GM15510 (cell line): ENCODE data around the gene TP53BP2.

Experiments used
- POLR2A ChIP-seq: IDR thresholded peaks from 3 replicates; pipeline ENCODE4 v1.6.1; 2011; ENCODE audit warnings: borderline replicate concordance; ENCODE audit not compliant: insufficient read length; ENCODE audit errors: extremely low read depth

The TP53BP2 gene

GRCh38 chr1:223732993-223733798 is 112.6 kb downstream of the TP53BP2 start:
- TF ChIP-seq POLR2A: no peak

DNA sequence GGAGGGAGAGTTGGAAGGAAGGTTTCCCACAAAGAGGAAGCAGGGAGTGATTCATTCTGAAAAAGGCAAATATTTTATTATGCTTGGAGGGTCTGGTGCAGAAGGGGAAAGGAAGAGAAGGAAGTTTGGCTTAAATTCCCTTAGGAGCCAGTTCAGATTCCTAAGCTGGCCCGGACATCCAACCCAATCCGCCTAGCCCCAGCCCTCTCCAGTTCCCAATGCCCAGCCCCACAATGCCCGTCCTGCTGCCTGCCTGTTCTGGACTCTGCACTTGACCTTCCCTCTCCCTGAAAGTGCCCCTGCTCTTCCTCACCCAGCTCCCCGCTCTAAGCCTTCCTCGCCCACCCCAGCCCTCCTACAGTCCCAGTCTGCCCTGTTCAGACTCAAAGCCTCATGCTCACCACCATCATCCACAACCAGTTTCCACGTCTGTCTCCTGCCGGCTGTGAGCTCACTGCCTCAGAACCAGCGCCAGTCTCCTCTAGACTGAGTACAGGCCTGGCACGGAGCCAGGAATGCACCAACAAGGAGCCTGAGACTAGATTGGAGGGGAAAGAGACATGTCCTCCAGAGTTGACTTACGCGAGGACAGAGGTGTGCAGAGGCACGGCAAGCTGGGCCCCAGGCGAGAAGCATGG is 114.5 kb downstream of the TP53BP2 start:
- no peak for TF ChIP-seq POLR2A

DNA sequence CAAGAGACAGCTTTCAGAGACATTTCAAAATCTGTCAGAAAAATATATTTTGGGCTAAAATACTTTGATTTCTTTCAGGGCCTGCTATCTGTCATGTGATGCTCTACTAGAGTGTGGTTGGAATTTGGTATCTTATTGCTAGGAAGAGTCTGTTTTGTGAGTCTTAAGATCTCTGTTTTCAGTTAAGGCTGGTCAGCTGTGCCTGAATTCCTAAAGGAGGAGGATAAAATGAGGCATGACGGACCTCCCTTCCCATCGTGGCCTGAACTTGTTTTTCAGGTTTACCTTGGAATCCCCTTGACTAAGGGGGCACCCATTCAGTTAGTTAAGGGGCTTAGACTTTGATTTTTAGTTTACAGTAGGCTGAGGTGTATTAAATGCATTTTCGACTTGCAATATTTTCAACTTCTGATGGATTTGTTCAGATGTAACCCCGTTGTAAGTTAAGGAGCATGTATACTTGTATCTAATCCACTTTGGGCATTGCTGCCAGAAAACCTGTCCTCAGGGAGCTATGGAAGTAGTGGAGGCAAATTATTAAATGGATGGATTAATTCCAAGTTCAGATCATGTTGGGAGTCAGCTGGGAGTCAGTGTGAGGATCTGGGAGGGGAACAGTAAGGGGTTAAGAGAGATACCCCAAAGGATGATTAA is 115.1 kb downstream of the TP53BP2 start:
- TF ChIP-seq POLR2A: no peak

DNA sequence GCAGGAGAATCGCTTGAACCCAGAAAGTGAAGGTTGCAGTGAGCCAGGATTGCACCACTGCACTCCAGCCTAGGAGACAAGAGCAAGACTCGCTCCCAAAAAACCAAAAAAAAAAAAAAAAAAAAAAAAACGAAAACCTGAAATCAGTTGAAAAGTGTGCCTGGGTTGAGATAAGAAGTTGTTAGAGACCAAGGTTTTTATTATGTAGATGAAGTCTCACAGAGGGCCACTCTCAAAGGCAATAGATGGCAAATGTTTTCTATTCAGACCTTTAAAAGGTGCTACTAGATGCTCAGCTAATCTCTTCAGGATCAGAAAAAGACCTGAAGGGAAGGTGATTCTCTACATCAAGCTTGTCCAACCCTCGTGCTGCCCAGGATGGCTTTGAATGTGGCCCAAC is 115.8 kb downstream of the TP53BP2 start:
- TF ChIP-seq POLR2A: no peak
